Endothelial cell of umbilical vein (primary cell): ENCODE results near the gene AP1G2. TPM values are rescaled to one million over a fixed set of nuclear protein-coding genes. Genes with fewer than 3 reads are reported as not detected.

Source experiments
- BruUV-seq: library from RNA; stranded (reverse); fragments of 400-500 nt; replicated peaks from 2 replicates; lab custom pipeline; 2021; lab: Mats Ljungman, UMichigan
- CTCF ChIA-PET: fragments of 300-600, 350-600 bp; sonication (Branson Sonifier 250); formaldehyde crosslinking; loops from one replicate; lab custom pipeline; 2021; ENCODE audit warnings: antibody characterized with exemption, inconsistent platforms; lab: Charles Lee
- POLR2A ChIA-PET: fragments of 300-600, 350-600 bp; sonication (Branson Sonifier 250); formaldehyde crosslinking; loops from one replicate; lab custom pipeline; 2021; ENCODE audit warnings: antibody characterized with exemption, inconsistent platforms; lab: Charles Lee
- DNase-seq: peaks from one replicate; pipeline ENCODE4 v3.0.0-alpha.2; 2011; ENCODE audit warnings: low read depth, low spot score
- FAIRE-seq: peaks from 2 replicates; lab custom pipeline; 2011; peaks lifted over from hg19 to GRCh38; lab: Jason Lieb, UNC
- H2AFZ ChIP-seq: 2 replicates; pipeline ENCODE4 v1.6.0; 2012; ENCODE audit warnings: low read depth, low read length, control low read depth, inconsistent platforms
- H3K27ac ChIP-seq: 2 replicates; pipeline ENCODE4 v1.5.1; 2011; ENCODE audit warnings: low read depth, mild to moderate bottlenecking, control low read depth, low read length, moderate library complexity; ENCODE audit not compliant: insufficient read depth
- H3K27me3 ChIP-seq, 2 experiments: 2 replicates each; pipeline versions ENCODE4 v1.6.0 to v1.6.1; 2011; ENCODE audit warnings: low read length in 2 of 2, mixed read lengths in 1 of 2; ENCODE audit not compliant: control insufficient read depth in 2 of 2, insufficient read depth in 2 of 2
- H3K36me3 ChIP-seq, 2 experiments: 2 replicates in 1 of 2; 3 replicates in 1 of 2; pipeline ENCODE4 v1.5.1; 2011; ENCODE audit warnings: low read length in 2 of 2, mild to moderate bottlenecking in 1 of 2, moderate library complexity in 1 of 2; ENCODE audit not compliant: control insufficient read depth in 2 of 2, insufficient read depth in 2 of 2; ENCODE audit errors: extremely low read depth in 1 of 2
- H3K4me1 ChIP-seq: 3 replicates; pipeline ENCODE4 v1.5.1; 2011; ENCODE audit warnings: mild to moderate bottlenecking, low read length; ENCODE audit not compliant: control insufficient read depth, insufficient read depth; ENCODE audit errors: extremely low read depth
- H3K4me2 ChIP-seq: 2 replicates; pipeline ENCODE4 v1.6.1; 2011; ENCODE audit warnings: low read length, control low read depth, mixed read lengths; ENCODE audit not compliant: insufficient read depth
- H3K4me3 ChIP-seq, 3 experiments: fragments of 200-600 bp in 1 of 3; sonication (generic), shearing (Covaris generic) in 1 of 3; replicated peaks in 1 of 3; 2 replicates each; pipeline ENCODE4 v1.5.1; 2011 to 2016; ENCODE audit warnings: control low read depth in 3 of 3, low read length in 3 of 3, mild to moderate bottlenecking in 2 of 3, inconsistent platforms in 1 of 3, low read depth in 1 of 3, moderate library complexity in 1 of 3; ENCODE audit not compliant: insufficient read depth in 1 of 3
- H3K79me2 ChIP-seq: 2 replicates; pipeline ENCODE4 v1.6.0; 2012; ENCODE audit warnings: low read length, inconsistent platforms; ENCODE audit not compliant: control insufficient read depth, insufficient read depth
- H3K9ac ChIP-seq: replicated peaks from 2 replicates; pipeline ENCODE3; 2011; ENCODE audit warnings: low read length, control low read depth; ENCODE audit not compliant: insufficient read depth; ENCODE audit errors: extremely low read depth
- H3K9me1 ChIP-seq: replicated peaks from 3 replicates; pipeline ENCODE4 v1.6.0; 2011; ENCODE audit warnings: mild to moderate bottlenecking, low read length; ENCODE audit not compliant: control insufficient read depth, insufficient read depth; ENCODE audit errors: extremely low read depth
- H3K9me3 ChIP-seq: replicated peaks from 2 replicates; pipeline ENCODE4 v1.5.1; 2012; ENCODE audit warnings: low read length, inconsistent platforms; ENCODE audit not compliant: control insufficient read depth, insufficient read depth
- H4K20me1 ChIP-seq: replicated peaks from 2 replicates; pipeline ENCODE3; 2011; ENCODE audit warnings: mild to moderate bottlenecking, low read length; ENCODE audit not compliant: control insufficient read depth, insufficient read depth; ENCODE audit errors: extremely low read depth
- EZH2 ChIP-seq: IDR thresholded peaks from 2 replicates; pipeline ENCODE4 v1.6.1; 2012; ENCODE audit warnings: borderline replicate concordance, low read depth, mild to moderate bottlenecking, moderate library complexity, low read length, inconsistent platforms; ENCODE audit not compliant: severe bottlenecking
- FOS ChIP-seq: IDR thresholded peaks from 2 replicates; pipeline ENCODE4 v1.6.1; 2011; ENCODE audit warnings: mild to moderate bottlenecking, low read length, moderate library complexity, borderline replicate concordance; ENCODE audit not compliant: insufficient read depth
- GATA2 ChIP-seq: IDR thresholded peaks from 2 replicates; pipeline ENCODE4 v1.7.0; 2011; ENCODE audit warnings: low read depth, mild to moderate bottlenecking, moderate library complexity, mixed read lengths, low read length; ENCODE audit not compliant: insufficient read length, insufficient read depth
- JUN ChIP-seq: IDR thresholded peaks from 2 replicates; pipeline ENCODE4 v1.6.1; 2011; ENCODE audit warnings: borderline replicate concordance, low read depth; ENCODE audit not compliant: insufficient read length, insufficient read depth
- MAX ChIP-seq: IDR thresholded peaks from 2 replicates; pipeline ENCODE4 v1.6.1; 2011; ENCODE audit not compliant: insufficient read depth, insufficient read length
- MYC ChIP-seq: IDR thresholded peaks from one replicate; pipeline ENCODE4 v1.6.1; 2011; ENCODE audit warnings: mild to moderate bottlenecking, low read depth, low read length
- POLR2A ChIP-seq: IDR thresholded peaks from 2 replicates; pipeline ENCODE4 v1.6.1; 2012; ENCODE audit warnings: low read depth, mild to moderate bottlenecking, control low read depth, low read length
- POLR2AphosphoS5 ChIP-seq: IDR thresholded peaks from 2 replicates; pipeline ENCODE4 v1.6.1; 2012; ENCODE audit warnings: low read depth, mild to moderate bottlenecking, control low read depth, low read length, moderate library complexity; ENCODE audit not compliant: insufficient read depth
- dilution Hi-C: fragments of 300-500 bp; cut with MboI; formaldehyde crosslinking; loops from one replicate; pipeline ENCODE4 v1.15.0; 2019; ENCODE audit warnings: low sequenced_read_pairs; ENCODE audit not compliant: extremely low pct_ligation_motif_present
- intact Hi-C: fragments of 100-400 bp; cut with micrococcal nuclease; formaldehyde crosslinking; loops from one replicate; pipeline ENCODE4 v1.10.0; 2022
- polyA plus RNA-seq, 4 experiments: library from polyadenylated mRNA; depleted of rRNA in 3 of 4; stranded (reverse) in 3 of 4; unstranded in 1 of 4; fragments of >200 nt; gene quantifications; 2 replicates each; pipeline versions ENCODE4 v1.2.1 to v1.2.3, GENCODE V29; 2011 to 2012; ENCODE audit warnings: missing spikeins in 1 of 4
- total RNA-seq: library from RNA; stranded (reverse); gene quantifications from 2 replicates; pipeline ENCODE4 v1.2.3, GENCODE V29; 2021
- TF ChIP-seq, protein P1 (sequence below), 2 donors: IDR thresholded peaks; 1 replicate in 1 of 2; 2 replicates in 1 of 2; pipeline ENCODE4 v1.5.1; 2011; ENCODE audit warnings: low read length in 2 of 2, mild to moderate bottlenecking in 2 of 2, moderate library complexity in 2 of 2, control low read depth in 1 of 2, inconsistent platforms in 1 of 2, low read depth in 1 of 2; ENCODE audit not compliant: insufficient read depth in 1 of 2; ENCODE audit errors: extremely low read depth in 1 of 2

Gene AP1G2
- total and polyA plus RNA-seq, 2 donors (not counting 3 experiments of a cell fraction or from before 2014, with no cell fraction given) = 39.0 to 55.8 TPM

- ChIA-PET CTCF (no interaction called here), POLR2A (no interaction called here)
- no peak overlapping the region for H3K4me3 ChIP-seq
- dilution Hi-C loops = no loop called here
- H3K27me3 ChIP-seq = peaks cover 29 to 36% of the 10 kb centered on the region in 2 experiments
- H3K4me2 ChIP-seq = no peak overlapping the region
- H3K79me2 ChIP-seq = no peaks in the 10 kb centered on the region
- H3K4me1 ChIP-seq = no peaks in the 10 kb centered on the region
- H3K9me3 ChIP-seq = no peaks in the 10 kb centered on the region
- H3K36me3 ChIP-seq = no peaks in the 10 kb centered on the region
- H3K9me1 ChIP-seq = no peaks in the 10 kb centered on the region
- TF ChIP-seq EZH2 (no peak), POLR2AphosphoS5 (no peak), MYC (no peak), GATA2 (no peak), MAX (no peak), FOS (no peak), POLR2A (no peak), JUN (no peak)
- TF ChIP-seq, protein P1, sequence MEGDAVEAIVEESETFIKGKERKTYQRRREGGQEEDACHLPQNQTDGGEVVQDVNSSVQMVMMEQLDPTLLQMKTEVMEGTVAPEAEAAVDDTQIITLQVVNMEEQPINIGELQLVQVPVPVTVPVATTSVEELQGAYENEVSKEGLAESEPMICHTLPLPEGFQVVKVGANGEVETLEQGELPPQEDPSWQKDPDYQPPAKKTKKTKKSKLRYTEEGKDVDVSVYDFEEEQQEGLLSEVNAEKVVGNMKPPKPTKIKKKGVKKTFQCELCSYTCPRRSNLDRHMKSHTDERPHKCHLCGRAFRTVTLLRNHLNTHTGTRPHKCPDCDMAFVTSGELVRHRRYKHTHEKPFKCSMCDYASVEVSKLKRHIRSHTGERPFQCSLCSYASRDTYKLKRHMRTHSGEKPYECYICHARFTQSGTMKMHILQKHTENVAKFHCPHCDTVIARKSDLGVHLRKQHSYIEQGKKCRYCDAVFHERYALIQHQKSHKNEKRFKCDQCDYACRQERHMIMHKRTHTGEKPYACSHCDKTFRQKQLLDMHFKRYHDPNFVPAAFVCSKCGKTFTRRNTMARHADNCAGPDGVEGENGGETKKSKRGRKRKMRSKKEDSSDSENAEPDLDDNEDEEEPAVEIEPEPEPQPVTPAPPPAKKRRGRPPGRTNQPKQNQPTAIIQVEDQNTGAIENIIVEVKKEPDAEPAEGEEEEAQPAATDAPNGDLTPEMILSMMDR (IDR thresholded peaks at IDR 0.05; ENCODE audit: extremely low read depth in 1 of 2, insufficient read depth in 1 of 2, low read depth in 1 of 2, low read length in 2 of 2) = no peak
- H3K9ac ChIP-seq = no peak overlapping the region
- H3K27ac ChIP-seq = no peak overlapping the region
- no peaks in the 10 kb centered on the region for H4K20me1 ChIP-seq
- DNase-seq (no peak), FAIRE-seq (no peak)
- no TSS peak for BruUV-seq
- intact Hi-C loops = no loop called here
- H2AFZ ChIP-seq = no peak overlapping the region
Observed at GRCh38 chr14:23580948-23581281, 13.3 kb upstream of the AP1G2 start.
